WI38 (cell line): ENCODE data around the gene TCF7L2.

ENCODE experiments used
- H3K4me3 ChIP-seq: 2 replicates; pipeline ENCODE4 v1.5.1; 2011; ENCODE audit warnings: low read depth, mild to moderate bottlenecking, control low read depth, low read length
- CTCF ChIP-seq: IDR thresholded peaks from 2 replicates; pipeline ENCODE4 v1.5.1; 2012; ENCODE audit warnings: low read depth, mild to moderate bottlenecking, control low read depth, low read length

The TCF7L2 gene

DNA sequence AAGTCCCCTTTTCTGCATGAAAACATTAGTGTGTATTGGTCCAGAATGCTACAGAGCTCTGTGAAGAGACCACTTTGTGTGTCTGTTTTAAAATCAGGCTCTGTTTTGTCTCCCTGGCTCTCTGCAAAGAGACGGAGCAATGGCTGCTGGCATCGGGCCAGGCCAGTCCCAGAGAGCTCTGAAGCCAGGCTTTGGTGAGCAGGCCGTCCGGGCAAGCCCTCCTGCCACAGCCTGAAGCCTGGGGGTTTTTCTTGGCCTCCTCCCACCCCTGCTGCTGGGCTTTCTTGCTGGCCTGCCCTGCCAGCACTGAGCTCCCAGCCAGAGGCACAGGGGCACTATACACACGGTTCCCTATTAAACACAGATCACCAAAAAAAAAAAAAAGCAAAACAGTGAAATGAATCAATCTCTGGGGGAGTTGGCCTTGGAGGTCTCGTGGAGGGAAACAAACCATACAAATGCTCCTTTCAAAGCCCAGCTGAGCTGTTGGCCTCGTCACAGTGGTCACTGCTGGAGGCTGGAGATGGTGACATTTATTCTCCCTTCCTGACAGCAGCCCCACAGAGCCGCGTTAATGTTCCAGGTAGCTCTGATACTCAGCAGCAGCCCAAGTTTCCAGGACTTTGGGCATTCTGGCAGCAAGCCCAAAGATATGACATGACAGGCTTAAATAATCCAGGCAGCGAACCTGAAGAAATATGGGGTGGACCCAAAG, 237.2 kb downstream of the TCF7L2 start:
- no peak for TF ChIP-seq CTCF
- no peak overlapping the region for H3K4me3 ChIP-seq

- no peak for TF ChIP-seq CTCF
- no peak overlapping the region for H3K4me3 ChIP-seq
These were observed 249.4 kb downstream of the TCF7L2 start for GRCh38 chr10:113199459-113199858.

DNA sequence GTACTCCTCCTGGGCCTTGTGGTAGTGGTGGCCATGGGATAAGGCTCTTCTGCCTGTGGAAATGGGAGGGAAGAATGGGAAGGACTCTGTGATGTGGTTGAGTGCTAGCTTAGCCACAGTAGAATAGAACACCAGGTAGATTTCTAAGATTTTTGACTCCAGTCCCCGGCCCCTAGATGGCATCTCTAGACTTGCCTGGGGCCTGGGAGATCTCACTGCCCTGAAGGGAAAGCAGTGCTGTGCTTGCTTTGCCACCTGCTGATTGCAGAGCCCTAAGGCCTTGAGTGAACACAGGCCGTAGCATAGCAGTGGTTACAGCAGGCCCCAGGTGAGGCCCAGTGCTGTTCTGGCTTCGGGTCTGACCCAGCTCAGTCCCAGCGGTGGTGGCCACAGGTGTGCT, 252.0 kb downstream of the TCF7L2 start:
- no peak for TF ChIP-seq CTCF

GRCh38 chr10:113207924-113208323, 257.9 kb downstream of the TCF7L2 start:
- TF ChIP-seq CTCF, result no peak
- H3K4me3 ChIP-seq, result no peak overlapping the region

More for the DNA sequence above, 252.0 kb downstream of the TCF7L2 start:
- no peak overlapping the region for H3K4me3 ChIP-seq

GRCh38 chr10:113213035-113213434, 263.0 kb downstream of the TCF7L2 start:
- H3K4me3 ChIP-seq, result no peak overlapping the region
- TF ChIP-seq CTCF, result no peak

- no peak for TF ChIP-seq CTCF
- no peak overlapping the region for H3K4me3 ChIP-seq
These were observed 264.3 kb downstream of the TCF7L2 start for GRCh38 chr10:113214331-113214730.

GRCh38 chr10:113216102-113216501, 266.1 kb downstream of the TCF7L2 start:
- H3K4me3 ChIP-seq, result no peak overlapping the region
- no peak for TF ChIP-seq CTCF
